CD4-positive, alpha-beta memory T cell (primary cell): ENCODE results near the gene TLR6. TPM values are rescaled to one million over a fixed set of nuclear protein-coding genes. Genes with fewer than 3 reads are reported as not detected.
A peak's percentile ranks its signal among the peaks of the same experiment; 100 is the strongest.
"Not testable (repeated sequence)": the region's sequence is repeated elsewhere in the genome, so short reads cannot be mapped to it uniquely, and the experiment has no call there.

ENCODE experiments used
- CTCF ChIA-PET: fragments of 350-600 bp; sonication (Branson Sonifier 250); formaldehyde crosslinking; loops from one replicate; lab custom pipeline; 2021; ENCODE audit warnings: inconsistent platforms; ENCODE audit not compliant: partially characterized antibody; lab: Charles Lee
- POLR2A ChIA-PET: fragments of 350-600 bp; sonication (Branson Sonifier 250); formaldehyde crosslinking; loops from one replicate; lab custom pipeline; 2021; ENCODE audit not compliant: partially characterized antibody; lab: Charles Lee
- DNase-seq, 5 donors: peaks; one replicate each; pipeline versions ENCODE4 v3.0.0 to v3.0.0-alpha.2; 2020 to 2022; ENCODE audit warnings: mixed read lengths in 1 of 5
- H3K27ac ChIP-seq: one replicate; pipeline ENCODE4 v1.7.0; 2013; ENCODE audit warnings: low read depth, low read length
- H3K27me3 ChIP-seq: 2 replicates; pipeline ENCODE4 v1.7.0; 2013; ENCODE audit warnings: mild to moderate bottlenecking, low read length, moderate library complexity; ENCODE audit not compliant: insufficient read depth
- H3K36me3 ChIP-seq: 2 replicates; pipeline ENCODE4 v1.7.0; 2013; ENCODE audit warnings: mild to moderate bottlenecking, low read length, moderate library complexity; ENCODE audit not compliant: insufficient read depth
- H3K4me1 ChIP-seq: 2 replicates; pipeline ENCODE4 v1.7.0; 2013; ENCODE audit warnings: mild to moderate bottlenecking, low read length, moderate library complexity; ENCODE audit not compliant: insufficient read depth
- H3K4me3 ChIP-seq, 2 donors: one replicate each; pipeline ENCODE4 v1.7.0; 2013; ENCODE audit warnings: low read length in 2 of 2, mild to moderate bottlenecking in 1 of 2
- H3K9me3 ChIP-seq, 2 donors: one replicate each; pipeline ENCODE4 v1.7.0; 2013; ENCODE audit warnings: low read length in 2 of 2, control low read depth in 1 of 2; ENCODE audit not compliant: control insufficient read depth in 1 of 2
- H3K27ac Mint-ChIP-seq, 7 donors: one replicate each; pipeline ENCODE4 v1.8.0; 2020 to 2021; ENCODE audit warnings: mixed read lengths in 7 of 7, mild to moderate bottlenecking in 6 of 7, inconsistent platforms in 3 of 7, moderate library complexity in 3 of 7
- H3K27me3 Mint-ChIP-seq, 2 donors: one replicate each; pipeline ENCODE4 v1.8.0; 2020 to 2021; ENCODE audit warnings: mixed read lengths in 2 of 2
- H3K36me3 Mint-ChIP-seq, 2 donors: one replicate each; pipeline ENCODE4 v1.8.0; 2020 to 2021; ENCODE audit warnings: mixed read lengths in 2 of 2, inconsistent platforms in 1 of 2, mild to moderate bottlenecking in 1 of 2
- H3K4me1 Mint-ChIP-seq, 4 donors: one replicate each; pipeline ENCODE4 v1.8.0; 2020 to 2021; ENCODE audit warnings: mixed read lengths in 4 of 4, mild to moderate bottlenecking in 1 of 4
- H3K4me3 Mint-ChIP-seq, 8 donors: one replicate each; pipeline ENCODE4 v1.8.0; 2020 to 2021; ENCODE audit warnings: mixed read lengths in 8 of 8, mild to moderate bottlenecking in 7 of 8, moderate library complexity in 6 of 8, inconsistent platforms in 3 of 8
- H3K9me3 Mint-ChIP-seq, 8 donors: one replicate each; pipeline ENCODE4 v1.8.0; 2020 to 2021; ENCODE audit warnings: mixed read lengths in 8 of 8, mild to moderate bottlenecking in 5 of 8, inconsistent platforms in 3 of 8, moderate library complexity in 1 of 8
- intact Hi-C: fragments of 100-400 bp; cut with micrococcal nuclease; formaldehyde crosslinking; loops from one replicate; pipeline ENCODE4 v1.15.1; 2023
- polyA plus RNA-seq, 2 donors: library from polyadenylated mRNA; unstranded; fragments of 300-500 nt; fragmentation: Illumina TruSeq; gene quantifications; one replicate each; pipeline ENCODE4 v1.2.3, GENCODE V29; 2021
- total RNA-seq, 2 experiments: library from RNA; stranded (reverse); gene quantifications; one replicate each; pipeline ENCODE4 v1.2.3, GENCODE V29; 2021

The TLR6 gene
- total and polyA plus RNA-seq, 4 experiments from 2014 or later, result 0.03 to 7.7 (median 4.1) TPM

- Mint-ChIP-seq H3K27ac (peak overlapping the region in 2 of 7 donors; percentile 8 to 33), H3K4me1 (peaks cover 12 to 20% (median 16%) of the 10 kb centered on the region in 4 donors), H3K4me3 (peak overlapping the region in 3 of 8 donors; percentile 1 to 38 (median 16)), H3K9me3 (peaks cover 2 to 25% (median 19%) of the 10 kb centered on the region in 8 donors), H3K27me3 (no peaks in the 10 kb centered on the region), H3K36me3 (peaks cover 2 to 20% of the 10 kb centered on the region in 2 donors)
- Histone ChIP-seq H3K27me3 (no peaks in the 10 kb centered on the region), H3K36me3 (no peaks in the 10 kb centered on the region), H3K27ac (no peak overlapping the region), H3K9me3 (peaks cover 0 to 4% of the 10 kb centered on the region in 2 donors), H3K4me1 (peaks cover 17% of the 10 kb centered on the region), H3K4me3 (no peak overlapping the region)
- ChIA-PET CTCF (interaction anchor here (1.3 to 1.7 kb wide), 3 partner anchors 38 to 57 kb away, joined by 4 to 11 read pairs (median 4); no protein-coding TSS in a partner anchor), POLR2A (interaction anchor here (0.7 kb wide), 1 partner anchor 16 kb away, joined by 3 read pairs; no protein-coding TSS in a partner anchor)
- intact Hi-C loops, result no loop called here
- DNase-seq, result no peak
Observed at GRCh38 chr4:38819569-38819968, 37.0 kb downstream of the TLR6 start.

DNA sequence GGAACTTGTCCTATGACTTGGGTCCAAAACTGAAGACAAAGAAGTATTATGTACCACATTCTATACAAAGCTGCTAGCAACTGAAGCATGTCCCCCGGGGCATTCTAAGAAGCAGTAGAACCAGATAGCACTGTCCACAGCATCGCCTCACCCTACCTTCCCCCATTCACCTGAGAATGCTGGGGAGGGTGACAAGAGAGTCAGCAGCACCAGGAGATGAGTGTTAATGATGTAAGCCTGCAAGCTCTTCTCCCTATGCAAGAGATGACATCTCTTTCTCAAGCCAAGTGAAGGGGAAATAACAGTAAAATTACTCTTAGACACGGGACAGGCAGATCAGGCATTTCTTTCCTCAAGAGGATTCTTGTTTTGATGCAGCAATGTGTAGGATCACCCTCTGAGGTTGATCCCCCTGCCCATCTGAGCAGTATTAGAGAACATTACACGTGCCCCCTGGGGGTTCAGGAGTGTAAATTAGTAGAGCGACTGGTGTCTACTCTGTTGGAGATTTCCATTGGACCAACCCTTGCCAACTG lies 38.1 kb downstream of the TLR6 start:
- H3K4me3 Mint-ChIP-seq, result peak overlapping the region in 1 of 8 donors; percentile 25
- CTCF ChIA-PET, result interaction anchor here (1.1 to 1.7 kb wide), 4 partner anchors 9 to 56 kb away, joined by 3 to 11 read pairs (median 4); no protein-coding TSS in a partner anchor
- Histone ChIP-seq H3K27ac (no peak overlapping the region), H3K36me3 (no peaks in the 10 kb centered on the region), H3K4me3 (no peak overlapping the region), H3K9me3 (peaks cover 0 to 4% of the 10 kb centered on the region in 2 donors), H3K4me1 (peaks cover 17% of the 10 kb centered on the region), H3K27me3 (no peaks in the 10 kb centered on the region)
- POLR2A ChIA-PET, result no interaction called here
- H3K4me1 Mint-ChIP-seq, result peaks cover 12 to 20% (median 16%) of the 10 kb centered on the region in 4 donors
- intact Hi-C loops, result no loop called here
- no peaks in the 10 kb centered on the region for H3K27me3 Mint-ChIP-seq
- H3K27ac Mint-ChIP-seq, result no peak overlapping the region
- DNase-seq, result no peak
- H3K36me3 Mint-ChIP-seq, result peaks cover 2 to 17% of the 10 kb centered on the region in 2 donors
- H3K9me3 Mint-ChIP-seq, result peaks cover 3 to 30% (median 21%) of the 10 kb centered on the region in 8 donors

DNA sequence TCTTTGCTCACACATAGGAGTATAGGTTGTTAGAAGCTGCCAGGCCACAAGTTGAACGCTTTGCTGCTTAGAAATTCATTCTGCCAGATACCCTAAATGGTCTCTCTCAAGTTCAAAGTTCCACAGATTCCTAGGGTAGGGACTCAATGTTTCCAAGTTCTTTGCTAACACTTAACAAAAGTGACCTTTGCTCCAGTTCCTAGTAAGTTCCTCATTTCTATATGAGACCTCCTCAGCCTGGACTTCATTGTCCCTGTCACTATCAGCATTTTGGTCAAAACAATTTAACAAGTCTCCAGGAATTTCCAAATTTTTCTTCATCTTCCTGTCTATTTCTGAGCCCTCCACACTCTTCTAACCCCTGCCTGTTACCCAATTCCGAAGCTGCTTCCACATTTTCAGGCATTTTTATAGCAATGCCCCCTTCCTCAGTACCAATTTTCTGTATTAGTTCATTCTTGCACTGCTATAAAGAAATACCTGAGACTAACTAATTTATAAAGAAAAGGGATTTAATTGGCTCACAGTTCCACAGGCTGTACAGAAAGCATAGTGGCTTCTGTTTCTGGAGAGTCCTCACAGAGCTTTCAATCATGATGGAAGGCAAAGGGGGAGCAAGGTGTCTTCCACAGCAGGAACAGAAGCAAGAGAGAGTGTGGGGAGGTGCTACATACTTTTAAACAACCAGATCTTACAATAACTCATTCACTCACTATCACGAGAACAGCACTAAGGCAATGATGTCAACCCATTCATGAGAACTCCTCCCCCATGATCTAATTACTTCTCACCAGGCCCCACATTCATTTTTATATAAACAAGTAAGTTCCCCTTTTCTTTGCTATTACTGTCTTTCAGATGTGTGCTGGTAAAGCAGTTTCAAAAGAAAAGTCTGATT lies 40.5 kb downstream of the TLR6 start:
- H3K4me1 ChIP-seq, result peaks cover 17% of the 10 kb centered on the region
- Mint-ChIP-seq H3K27ac (no peak overlapping the region), H3K27me3 (no peaks in the 10 kb centered on the region), H3K4me3 (no peak overlapping the region), H3K4me1 (peaks cover 12 to 20% (median 16%) of the 10 kb centered on the region in 4 donors), H3K9me3 (peaks cover 0 to 20% (median 13%) of the 10 kb centered on the region in 8 donors), H3K36me3 (peaks cover 0 to 14% of the 10 kb centered on the region in 2 donors)
- H3K9me3 ChIP-seq, result no peaks in the 10 kb centered on the region
- POLR2A ChIA-PET, result interaction anchor here (0.9 kb wide), 1 partner anchor 40 kb away, joined by 3 read pairs; no protein-coding TSS in a partner anchor
- H3K27ac ChIP-seq, result no peak overlapping the region
- intact Hi-C loops, result no loop called here
- no peaks in the 10 kb centered on the region for H3K36me3 ChIP-seq
- no peaks in the 10 kb centered on the region for H3K27me3 ChIP-seq
- DNase-seq, result no peak
- CTCF ChIA-PET, result interaction anchor here (1.2 kb wide), 1 partner anchor 55 kb away, joined by 3 read pairs; no protein-coding TSS in a partner anchor
- H3K4me3 ChIP-seq, result no peak overlapping the region

- DNase-seq, result no peak
- no peak overlapping the region for H3K27ac ChIP-seq
- CTCF ChIA-PET, result interaction anchor here (1.0 to 1.5 kb wide), 3 partner anchors 11 to 55 kb away, joined by 3 to 5 read pairs (median 3); partner anchors contain the start of gene TLR10
Observed at GRCh38 chr4:38814386-38814785, 42.2 kb downstream of the TLR6 start.

DNA sequence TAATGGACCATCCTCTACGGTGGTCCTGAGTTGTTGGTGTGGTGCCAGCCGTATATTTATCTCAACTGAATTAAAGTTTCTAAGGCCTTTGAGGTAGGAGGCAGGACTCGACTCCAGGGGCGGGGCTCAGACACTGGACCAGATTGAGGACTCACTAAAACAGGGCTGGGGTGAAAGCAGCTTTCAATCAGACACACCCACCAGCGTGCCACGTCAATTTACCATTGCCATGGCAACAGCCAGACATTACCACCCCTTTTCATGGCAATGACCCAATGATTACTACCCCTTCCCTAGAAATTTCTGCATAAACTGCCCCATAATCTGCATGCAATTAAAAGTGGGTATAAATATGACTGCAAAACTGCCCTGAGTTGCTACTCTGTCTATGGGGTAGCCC lies 45.3 kb downstream of the TLR6 start:
- ChIA-PET CTCF (interaction anchor here (1.6 kb wide), 1 partner anchor 49 kb away, joined by 5 read pairs; no protein-coding TSS in a partner anchor), POLR2A (no interaction called here)

More at GRCh38 chr4:38814386-38814785, 42.2 kb downstream of the TLR6 start:
- H3K27me3 ChIP-seq, result no peaks in the 10 kb centered on the region
- intact Hi-C loops, result no loop called here
- Mint-ChIP-seq H3K36me3 (peaks cover 0 to 14% of the 10 kb centered on the region in 2 donors), H3K27ac (no peak overlapping the region), H3K27me3 (no peaks in the 10 kb centered on the region), H3K9me3 (peaks cover 0 to 20% (median 13%) of the 10 kb centered on the region in 8 donors), H3K4me3 (no peak overlapping the region), H3K4me1 (peaks cover 3 to 4% (median 3%) of the 10 kb centered on the region in 4 donors)
- POLR2A ChIA-PET, result interaction anchor here (1.1 kb wide), 1 partner anchor 42 kb away, joined by 4 read pairs; the partner anchor contains the start of gene TLR6
- no peak overlapping the region for H3K4me3 ChIP-seq
- no peaks in the 10 kb centered on the region for H3K9me3 ChIP-seq
- H3K36me3 ChIP-seq, result no peaks in the 10 kb centered on the region
- H3K4me1 ChIP-seq, result peaks cover 2% of the 10 kb centered on the region

DNA sequence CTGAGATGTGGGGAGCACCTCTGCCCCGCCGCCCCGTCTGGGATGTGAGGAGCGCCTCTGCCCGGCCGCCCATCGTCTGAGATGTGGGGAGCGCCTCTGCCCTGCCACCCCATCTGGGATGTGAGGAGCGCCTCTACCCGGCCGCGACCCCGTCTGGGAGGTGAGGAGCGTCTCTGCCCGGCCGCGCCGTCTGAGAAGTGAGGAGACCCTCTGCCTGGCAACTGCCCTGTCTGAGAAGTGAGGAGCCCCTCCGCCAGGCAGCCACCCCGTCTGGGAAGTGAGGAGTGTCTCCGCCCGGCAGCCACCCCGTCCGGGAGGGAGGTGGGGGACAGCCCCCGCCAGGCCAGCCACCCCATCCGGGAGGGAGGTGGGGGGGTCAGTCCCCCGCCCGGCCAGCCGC lies 49.2 kb downstream of the TLR6 start:
- H3K4me1 Mint-ChIP-seq, result peaks cover 20 to 36% (median 29%) of the 10 kb centered on the region in 4 donors
- H3K4me3 Mint-ChIP-seq, H3K27ac Mint-ChIP-seq, H3K27me3 ChIP-seq, H3K27me3 Mint-ChIP-seq, POLR2A ChIA-PET, H3K9me3 ChIP-seq, H3K27ac ChIP-seq, H3K36me3 ChIP-seq, H3K4me3 ChIP-seq, CTCF ChIA-PET, H3K9me3 Mint-ChIP-seq, DNase-seq: not testable (repeated sequence)
- intact Hi-C loops, result loop anchor here (10.0 kb wide), 1 partner anchor 1167 kb away; the partner anchor contains the start of gene PDS5A
- peaks cover 25% of the 10 kb centered on the region for H3K4me1 ChIP-seq
- H3K36me3 Mint-ChIP-seq, result peaks cover 15 to 18% of the 10 kb centered on the region in 2 donors

More for the DNA sequence above, 45.3 kb downstream of the TLR6 start:
- peaks cover 0 to 17% (median 13%) of the 10 kb centered on the region in 8 donors for H3K9me3 Mint-ChIP-seq
- H3K36me3 Mint-ChIP-seq, result peaks cover 0 to 14% of the 10 kb centered on the region in 2 donors
- DNase-seq, result no peak
- no peaks in the 10 kb centered on the region for H3K27me3 Mint-ChIP-seq
- H3K27me3 ChIP-seq, result no peaks in the 10 kb centered on the region
- no peaks in the 10 kb centered on the region for H3K4me1 ChIP-seq
- H3K36me3 ChIP-seq, result no peaks in the 10 kb centered on the region
- H3K27ac Mint-ChIP-seq, result no peak overlapping the region
- H3K27ac ChIP-seq, result no peak overlapping the region
- intact Hi-C loops, result no loop called here
- no peaks in the 10 kb centered on the region for H3K4me1 Mint-ChIP-seq
- no peak overlapping the region for H3K4me3 ChIP-seq
- no peaks in the 10 kb centered on the region for H3K9me3 ChIP-seq
- no peak overlapping the region for H3K4me3 Mint-ChIP-seq
